HG03045 (cell line): ENCODE measurements around the gene RAD9A.

ENCODE experiments used
- ATAC-seq: cut with Tn5 transposase; IDR thresholded peaks from one replicate; pipeline ENCODE4 v1.9.1; 2021; ENCODE audit warnings: mild to moderate bottlenecking, moderate library complexity; ENCODE audit not compliant: unreplicated experiment

Gene RAD9A

GRCh38 chr11:67373648-67374570 is 17.9 kb upstream of the RAD9A start:
- ATAC-seq, result no peak

- no peak for ATAC-seq
Observed at GRCh38 chr11:67374571-67375281, 17.1 kb upstream of the RAD9A start.

- no peak for ATAC-seq
Observed at GRCh38 chr11:67375320-67376055, 16.3 kb upstream of the RAD9A start.

GRCh38 chr11:67376063-67376820 is 15.5 kb upstream of the RAD9A start:
- ATAC-seq, result no peak

- ATAC-seq, result no peak
Observed at GRCh38 chr11:67376873-67377808, 14.6 kb upstream of the RAD9A start.

- ATAC-seq, result no peak
Observed at GRCh38 chr11:67378544-67378943, 13.2 kb upstream of the RAD9A start.

- no peak for ATAC-seq
Observed at GRCh38 chr11:67379061-67380058, 12.4 kb upstream of the RAD9A start.

GRCh38 chr11:67381244-67381972 is 10.4 kb upstream of the RAD9A start:
- ATAC-seq, result no peak

GRCh38 chr11:67382276-67383136 is 9.3 kb upstream of the RAD9A start:
- peak; percentile 50 for ATAC-seq

- ATAC-seq, result no peak
Observed at GRCh38 chr11:67384851-67385366, 6.9 kb upstream of the RAD9A start.

- ATAC-seq, result no peak
Observed at GRCh38 chr11:67387069-67387468, 4.7 kb upstream of the RAD9A start.

GRCh38 chr11:67387518-67387917 is 4.3 kb upstream of the RAD9A start:
- no peak for ATAC-seq

GRCh38 chr11:67389477-67389876 is 2.3 kb upstream of the RAD9A start:
- ATAC-seq, result no peak

GRCh38 chr11:67390947-67391303 is 861 bp upstream of the RAD9A start:
- ATAC-seq, result no peak

GRCh38 chr11:67392183-67392715 is 463 bp downstream of the RAD9A start:
- ATAC-seq, result peak; percentile 5

GRCh38 chr11:67393437-67393836 is 1.7 kb downstream of the RAD9A start:
- no peak for ATAC-seq
